Right lobe of liver (tissue), 6 donors: ENCODE data around the gene MYO1F. TPM values are rescaled to one million over a fixed set of nuclear protein-coding genes. Genes with fewer than 3 reads are reported as not detected.
"Not testable (repeated sequence)": the region's sequence is repeated elsewhere in the genome, so short reads cannot be mapped to it uniquely, and the experiment has no call there.

Experiments used
- ATAC-seq, 4 donors: fragments of 200-7000 bp; cut with Tn5 transposase; one replicate each; pipeline ENCODE4 v1.9.1; 2020; ENCODE audit warnings: mild to moderate bottlenecking in 4 of 4, moderate library complexity in 4 of 4
- DNase-seq, 3 donors: peaks; one replicate each; pipeline ENCODE4 v3.0.0-alpha.2; 2020
- H3K27ac ChIP-seq, 3 donors: fragments of 200-600 bp; one replicate each; pipeline ENCODE4 v1.8.0; 2022
- H3K27me3 ChIP-seq, 2 donors: fragments of 200-600 bp; one replicate each; pipeline ENCODE4 v1.8.0; 2022
- H3K36me3 ChIP-seq, 4 donors: fragments of 200-600 bp; sonication (generic) in 1 of 4; one replicate each; pipeline versions ENCODE4 v1.5.1 to v1.8.0; 2017 to 2022; ENCODE audit warnings: control low read depth in 1 of 4
- H3K4me1 ChIP-seq, 4 donors: fragments of 200-600 bp; sonication (generic) in 1 of 4; one replicate each; pipeline versions ENCODE4 v1.5.1 to v1.8.0; 2017 to 2022; ENCODE audit warnings: control low read depth in 1 of 4
- H3K4me3 ChIP-seq, 3 donors: fragments of 200-600 bp; one replicate each; pipeline ENCODE4 v1.8.0; 2022
- H3K9me3 ChIP-seq, 4 donors: fragments of 200-600 bp; sonication (generic) in 1 of 4; one replicate each; pipeline versions ENCODE4 v1.5.1 to v1.8.0; 2017 to 2022; ENCODE audit warnings: control low read depth in 1 of 4
- POLR2A ChIP-seq: fragments of 450-650 bp; IDR thresholded peaks from one replicate; pipeline ENCODE4 v1.6.1; 2017; ENCODE audit warnings: antibody characterized with exemption, mild to moderate bottlenecking
- WGBS: methylation state at CpG from one replicate; pipeline ENCODE4 v1.1.6; 2018; ENCODE audit warnings: low coverage, low lambda C conversion rate; ENCODE audit not compliant: insufficient coverage; ENCODE audit errors: missing lambda C conversion rate; 5-methylcytosine and 5-hydroxymethylcytosine counted together
- intact Hi-C, 2 donors: fragments of 100-400 bp; cut with DNase I; formaldehyde crosslinking; loops; one replicate each; pipeline versions ENCODE4 v1.11.2 to v1.14.1; 2022
- total RNA-seq, 6 experiments: library from RNA; depleted of rRNA in 2 of 6; stranded (reverse); fragments of >200 nt in 2 of 6; fragmentation: NEBNext Ultra II Directional in 3 of 6; extraction: Animal tissue kit (Norgen Biotek cat#: 25700) in 3 of 6; gene quantifications; one replicate each; pipeline versions ENCODE4 v1.1.0 to v1.2.4, GENCODE V29; 2016 to 2023
- TF ChIP-seq, protein P1 (sequence below), 4 donors: fragments of 200-600 bp in 3 of 4; fragments of 450-650 bp in 1 of 4; IDR thresholded peaks; one replicate each; pipeline versions ENCODE4 v1.5.1 to v1.8.0; 2016 to 2022; ENCODE audit warnings: antibody characterized with exemption in 4 of 4, mild to moderate bottlenecking in 2 of 4
- donor health status: DM: no; HTN: yes; CAD: no.
- donor health status: DM: no; HTN: no; CAD: no.
- donor health status: DM: no; HTN: no; CAD: no.
- donor health status: DM: no; HTN: yes; CAD: no.
- donor health status: DM: no; HTN: yes; CAD: no.

MYO1F gene
- total RNA-seq, 6 experiments from 2014 or later: 7.9 to 21.5 (median 10.2) TPM

DNA sequence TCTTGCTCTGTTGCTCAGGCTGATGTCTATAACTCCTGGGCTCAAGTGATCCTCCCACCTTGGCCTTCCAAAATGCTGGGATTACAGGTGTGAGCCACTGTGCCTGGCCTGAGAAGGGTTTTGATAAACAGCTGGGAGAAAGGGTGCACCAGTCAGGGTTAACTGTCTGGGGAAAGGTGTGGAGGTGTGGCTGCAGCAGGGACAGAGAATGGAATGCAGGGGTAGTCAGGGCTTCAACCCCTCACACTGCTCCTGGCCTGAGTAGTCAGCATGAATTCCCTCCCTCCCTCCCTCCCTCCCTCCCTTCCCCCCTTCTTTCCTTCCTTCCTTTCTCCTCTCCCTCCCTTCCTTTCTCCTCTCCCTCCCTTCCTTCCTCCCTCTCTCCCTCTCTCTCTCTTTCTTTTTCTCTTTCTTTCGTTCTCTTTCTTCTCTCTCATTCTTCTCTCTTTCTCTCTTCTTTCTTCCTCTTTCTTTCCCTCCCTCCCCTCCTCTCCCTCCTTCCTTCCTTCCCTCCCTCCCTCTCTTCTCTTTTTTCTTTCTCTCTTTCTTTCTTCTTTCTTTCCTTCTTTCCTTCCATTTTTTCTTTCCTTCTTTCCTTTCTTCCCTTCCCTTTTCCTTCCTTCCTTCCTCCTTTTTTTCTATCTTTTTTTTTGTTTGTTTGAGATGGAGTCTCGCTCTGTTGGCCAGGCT is 16.0 kb downstream of the MYO1F start:
- Histone ChIP-seq H3K4me1 (no peaks in the 10 kb centered on the region), H3K27me3 (no peaks in the 10 kb centered on the region), H3K4me3 (no peak overlapping the region), H3K27ac (no peak overlapping the region), H3K36me3 (no peaks in the 10 kb centered on the region), H3K9me3 (no peaks in the 10 kb centered on the region)
- TF ChIP-seq, protein P1, sequence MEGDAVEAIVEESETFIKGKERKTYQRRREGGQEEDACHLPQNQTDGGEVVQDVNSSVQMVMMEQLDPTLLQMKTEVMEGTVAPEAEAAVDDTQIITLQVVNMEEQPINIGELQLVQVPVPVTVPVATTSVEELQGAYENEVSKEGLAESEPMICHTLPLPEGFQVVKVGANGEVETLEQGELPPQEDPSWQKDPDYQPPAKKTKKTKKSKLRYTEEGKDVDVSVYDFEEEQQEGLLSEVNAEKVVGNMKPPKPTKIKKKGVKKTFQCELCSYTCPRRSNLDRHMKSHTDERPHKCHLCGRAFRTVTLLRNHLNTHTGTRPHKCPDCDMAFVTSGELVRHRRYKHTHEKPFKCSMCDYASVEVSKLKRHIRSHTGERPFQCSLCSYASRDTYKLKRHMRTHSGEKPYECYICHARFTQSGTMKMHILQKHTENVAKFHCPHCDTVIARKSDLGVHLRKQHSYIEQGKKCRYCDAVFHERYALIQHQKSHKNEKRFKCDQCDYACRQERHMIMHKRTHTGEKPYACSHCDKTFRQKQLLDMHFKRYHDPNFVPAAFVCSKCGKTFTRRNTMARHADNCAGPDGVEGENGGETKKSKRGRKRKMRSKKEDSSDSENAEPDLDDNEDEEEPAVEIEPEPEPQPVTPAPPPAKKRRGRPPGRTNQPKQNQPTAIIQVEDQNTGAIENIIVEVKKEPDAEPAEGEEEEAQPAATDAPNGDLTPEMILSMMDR (IDR thresholded peaks at IDR 0.05): no peak
- TF ChIP-seq POLR2A: no peak
- ATAC-seq (no peak), DNase-seq (no peak)
- WGBS: 58% methylated on average over 2 of the region's 2 CpGs
- intact Hi-C loops: no loop called here

DNA sequence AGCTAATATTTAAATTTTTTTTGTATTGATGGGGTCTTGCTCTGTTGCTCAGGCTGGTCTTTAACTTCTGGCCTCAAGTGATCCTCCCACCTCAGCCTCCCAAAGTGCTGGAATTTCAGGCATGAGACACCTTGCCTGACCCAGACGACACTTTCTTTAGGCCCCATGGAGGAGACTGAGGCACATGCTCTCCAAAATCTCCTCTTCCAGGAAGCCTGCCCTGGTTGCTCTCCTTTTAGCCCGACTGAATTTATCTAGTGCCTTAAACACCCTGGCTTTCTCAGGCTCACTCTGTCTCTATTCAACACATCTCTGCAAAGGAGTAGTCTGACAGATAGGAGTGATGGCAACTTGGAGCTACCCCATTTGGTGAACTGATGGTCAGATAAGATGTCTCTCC is 18.9 kb downstream of the MYO1F start:
- 38% methylated on average over 1 of the region's 2 CpGs for WGBS
- intact Hi-C loops: no loop called here
- no peak for ATAC-seq

DNA sequence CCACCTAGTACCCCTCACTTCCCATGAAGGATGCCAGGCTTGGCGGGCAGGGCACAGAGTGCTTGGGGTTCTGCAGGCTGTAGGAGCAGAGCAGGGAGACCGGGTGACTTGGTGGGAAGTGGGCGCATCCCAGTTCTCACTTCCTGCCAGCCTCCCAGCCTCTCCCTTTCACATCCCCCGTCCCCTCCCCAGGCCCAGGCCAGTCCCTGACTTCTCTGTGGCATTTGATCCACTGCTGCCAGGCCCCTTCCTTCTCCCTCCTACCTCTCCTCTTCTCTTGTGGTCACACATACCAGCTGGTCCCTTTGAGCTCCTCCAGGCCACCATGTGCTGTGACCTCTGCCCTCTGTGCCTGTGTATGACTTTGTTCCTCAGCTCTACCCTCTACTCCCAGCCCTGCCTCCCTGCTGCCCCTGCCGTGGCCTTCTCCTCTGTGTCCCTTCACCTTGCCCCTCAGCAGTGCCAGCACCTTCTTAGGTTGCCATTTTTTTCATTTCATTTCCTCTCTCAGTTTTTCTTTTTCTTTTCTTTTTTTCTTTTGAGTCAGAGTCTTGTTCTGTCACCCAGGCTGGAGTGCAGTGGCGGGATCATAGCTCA is 19.5 kb downstream of the MYO1F start:
- WGBS: 61% methylated on average over 5 of the region's 6 CpGs
- Histone ChIP-seq H3K9me3 (no peaks in the 10 kb centered on the region), H3K27me3 (no peaks in the 10 kb centered on the region), H3K36me3 (no peaks in the 10 kb centered on the region), H3K27ac (no peak overlapping the region), H3K4me3 (no peak overlapping the region), H3K4me1 (no peaks in the 10 kb centered on the region)
- DNase-seq (no peak), ATAC-seq (peak; percentile 18 to 58 (median 40))
- intact Hi-C loops: no loop called here
- TF ChIP-seq POLR2A: no peak
- TF ChIP-seq, protein P1 (IDR thresholded peaks at IDR 0.05): no peak

More for the DNA sequence above, 18.9 kb downstream of the MYO1F start:
- no peaks in the 10 kb centered on the region for H3K4me1 ChIP-seq
- no peak overlapping the region for H3K4me3 ChIP-seq
- DNase-seq: no peak
- no peaks in the 10 kb centered on the region for H3K27me3 ChIP-seq
- no peaks in the 10 kb centered on the region for H3K9me3 ChIP-seq
- no peaks in the 10 kb centered on the region for H3K36me3 ChIP-seq
- H3K27ac ChIP-seq: no peak overlapping the region
- TF ChIP-seq POLR2A: no peak
- TF ChIP-seq, protein P1 (IDR thresholded peaks at IDR 0.05): no peak

DNA sequence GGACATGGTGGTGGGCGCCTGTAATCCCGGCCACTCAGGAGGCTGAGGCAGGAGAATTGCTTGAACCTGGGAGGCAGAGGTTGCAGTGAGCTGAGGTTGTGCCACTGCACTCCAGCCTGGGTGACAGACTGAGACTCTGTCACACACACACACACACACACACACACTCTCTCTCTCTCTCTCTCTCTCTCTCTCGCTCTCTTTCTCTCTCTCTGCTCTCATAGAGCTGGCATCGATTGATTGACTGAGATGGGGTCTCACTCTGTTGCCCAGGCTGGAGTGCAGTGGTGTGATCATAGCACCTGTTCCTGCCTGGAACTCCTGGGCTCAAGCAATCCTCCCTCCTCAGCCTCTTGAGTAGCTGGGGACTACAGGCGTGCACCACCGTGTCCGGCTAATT is 23.5 kb downstream of the MYO1F start:
- H3K27me3 ChIP-seq, H3K4me1 ChIP-seq, H3K4me3 ChIP-seq, H3K9me3 ChIP-seq, ATAC-seq, H3K27ac ChIP-seq, H3K36me3 ChIP-seq, DNase-seq, intact Hi-C loops: not testable (repeated sequence)
- 90% methylated on average over 2 of the region's 7 CpGs for WGBS

DNA sequence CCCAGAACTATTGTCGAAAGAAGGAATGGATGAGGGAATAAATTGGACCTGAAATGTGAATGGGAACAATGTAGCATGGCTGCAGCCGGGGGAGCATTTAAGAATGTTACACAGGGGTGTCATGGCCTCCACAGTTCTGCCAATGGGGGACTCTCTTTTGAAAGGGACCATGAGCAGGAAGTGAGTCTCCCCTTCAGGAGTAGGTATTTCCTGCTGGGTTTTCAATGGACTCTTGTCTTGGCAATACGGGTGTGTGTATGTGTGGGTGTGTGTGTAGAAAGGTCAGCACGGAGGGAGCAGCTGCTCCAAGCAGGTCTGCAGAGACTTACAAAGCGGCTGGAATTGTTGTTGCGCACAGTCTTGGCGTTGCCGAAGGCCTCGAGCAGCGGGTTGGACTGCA is 24.4 kb downstream of the MYO1F start:
- WGBS: 86% methylated on average over 2 of the region's 10 CpGs
- intact Hi-C loops: no loop called here
- no peak for DNase-seq
- no peak for ATAC-seq
- H3K36me3 ChIP-seq: no peaks in the 10 kb centered on the region
- no peaks in the 10 kb centered on the region for H3K27me3 ChIP-seq
- TF ChIP-seq, protein P1 (IDR thresholded peaks at IDR 0.05): no peak
- TF ChIP-seq POLR2A: no peak
- no peaks in the 10 kb centered on the region for H3K9me3 ChIP-seq
- H3K4me1 ChIP-seq: no peaks in the 10 kb centered on the region
- no peak overlapping the region for H3K27ac ChIP-seq
- H3K4me3 ChIP-seq: no peak overlapping the region
